Measurements from ENCODE around the gene TMEM258.

GRCh38 chr11:61826930-61827570 is 34.7 kb upstream of the TMEM258 start:
- TF ChIP-seq POLR2A (IDR thresholded peaks at IDR 0.05) = no peak
- TF ChIP-seq, protein P1, sequence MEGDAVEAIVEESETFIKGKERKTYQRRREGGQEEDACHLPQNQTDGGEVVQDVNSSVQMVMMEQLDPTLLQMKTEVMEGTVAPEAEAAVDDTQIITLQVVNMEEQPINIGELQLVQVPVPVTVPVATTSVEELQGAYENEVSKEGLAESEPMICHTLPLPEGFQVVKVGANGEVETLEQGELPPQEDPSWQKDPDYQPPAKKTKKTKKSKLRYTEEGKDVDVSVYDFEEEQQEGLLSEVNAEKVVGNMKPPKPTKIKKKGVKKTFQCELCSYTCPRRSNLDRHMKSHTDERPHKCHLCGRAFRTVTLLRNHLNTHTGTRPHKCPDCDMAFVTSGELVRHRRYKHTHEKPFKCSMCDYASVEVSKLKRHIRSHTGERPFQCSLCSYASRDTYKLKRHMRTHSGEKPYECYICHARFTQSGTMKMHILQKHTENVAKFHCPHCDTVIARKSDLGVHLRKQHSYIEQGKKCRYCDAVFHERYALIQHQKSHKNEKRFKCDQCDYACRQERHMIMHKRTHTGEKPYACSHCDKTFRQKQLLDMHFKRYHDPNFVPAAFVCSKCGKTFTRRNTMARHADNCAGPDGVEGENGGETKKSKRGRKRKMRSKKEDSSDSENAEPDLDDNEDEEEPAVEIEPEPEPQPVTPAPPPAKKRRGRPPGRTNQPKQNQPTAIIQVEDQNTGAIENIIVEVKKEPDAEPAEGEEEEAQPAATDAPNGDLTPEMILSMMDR (IDR thresholded peaks at IDR 0.05 in 4 of 5, conservative IDR thresholded peaks at IDR 0.05 in 1 of 5) = no peak

All from gastrocnemius medialis (tissue), 4 donors.